ENCODE data around the gene OASL.
A peak's percentile ranks its signal among the peaks of the same experiment; 100 is the strongest.

The OASL gene

GRCh38 chr12:121010860-121011259 is 28.2 kb downstream of the OASL start:
- DNase-seq = no peak

- no peak for DNase-seq
Observed at GRCh38 chr12:121009741-121010140, 29.3 kb downstream of the OASL start.

- no peak for DNase-seq
Observed at GRCh38 chr12:121008347-121009098, 30.5 kb downstream of the OASL start.

GRCh38 chr12:121005346-121005815 is 33.7 kb downstream of the OASL start:
- DNase-seq = peak; percentile 33

GRCh38 chr12:121004253-121004815 is 34.7 kb downstream of the OASL start:
- DNase-seq = no peak

GRCh38 chr12:121003650-121004049 is 35.4 kb downstream of the OASL start:
- DNase-seq = no peak

- no peak for DNase-seq
Observed at GRCh38 chr12:121001841-121002483, 37.1 kb downstream of the OASL start.

- DNase-seq = no peak
Observed at GRCh38 chr12:121001060-121001459, 38.0 kb downstream of the OASL start.

- DNase-seq = no peak
Observed at GRCh38 chr12:121000530-121000929, 38.5 kb downstream of the OASL start.

- DNase-seq = no peak
Observed at GRCh38 chr12:120999191-121000120, 39.6 kb downstream of the OASL start.

GRCh38 chr12:120998435-120998834 is 40.6 kb downstream of the OASL start:
- no peak for DNase-seq

GRCh38 chr12:120997448-120997847 is 41.6 kb downstream of the OASL start:
- DNase-seq = no peak

GRCh38 chr12:120996133-120996746 is 42.8 kb downstream of the OASL start:
- no peak for DNase-seq

- no peak for DNase-seq
Observed at GRCh38 chr12:120994589-120995337, 44.3 kb downstream of the OASL start.

GRCh38 chr12:120994059-120994458 is 45.0 kb downstream of the OASL start:
- DNase-seq = no peak

- DNase-seq = no peak
Observed at GRCh38 chr12:120993496-120993895, 45.5 kb downstream of the OASL start.

GRCh38 chr12:120992989-120993388 is 46.1 kb downstream of the OASL start:
- DNase-seq = no peak

GRCh38 chr12:120991965-120992364 is 47.1 kb downstream of the OASL start:
- DNase-seq = no peak

- no peak for DNase-seq
Observed at GRCh38 chr12:120990487-120991055, 48.5 kb downstream of the OASL start.

GRCh38 chr12:120989687-120990086 is 49.4 kb downstream of the OASL start:
- no peak for DNase-seq

- DNase-seq = no peak
Observed at GRCh38 chr12:120988658-120989057, 50.4 kb downstream of the OASL start.

All from COR-L47 (cell line).